ENCODE data around the gene PRSS8. TPM values are rescaled to one million over a fixed set of nuclear protein-coding genes. Genes with fewer than 3 reads are reported as not detected.

The PRSS8 gene
- total RNA-seq (2022; extraction: Qiagen RNA extraction; ENCODE audit: low read depth), result 0.18 to 0.35 TPM (median 0.26 TPM) in 5 replicates

DNA sequence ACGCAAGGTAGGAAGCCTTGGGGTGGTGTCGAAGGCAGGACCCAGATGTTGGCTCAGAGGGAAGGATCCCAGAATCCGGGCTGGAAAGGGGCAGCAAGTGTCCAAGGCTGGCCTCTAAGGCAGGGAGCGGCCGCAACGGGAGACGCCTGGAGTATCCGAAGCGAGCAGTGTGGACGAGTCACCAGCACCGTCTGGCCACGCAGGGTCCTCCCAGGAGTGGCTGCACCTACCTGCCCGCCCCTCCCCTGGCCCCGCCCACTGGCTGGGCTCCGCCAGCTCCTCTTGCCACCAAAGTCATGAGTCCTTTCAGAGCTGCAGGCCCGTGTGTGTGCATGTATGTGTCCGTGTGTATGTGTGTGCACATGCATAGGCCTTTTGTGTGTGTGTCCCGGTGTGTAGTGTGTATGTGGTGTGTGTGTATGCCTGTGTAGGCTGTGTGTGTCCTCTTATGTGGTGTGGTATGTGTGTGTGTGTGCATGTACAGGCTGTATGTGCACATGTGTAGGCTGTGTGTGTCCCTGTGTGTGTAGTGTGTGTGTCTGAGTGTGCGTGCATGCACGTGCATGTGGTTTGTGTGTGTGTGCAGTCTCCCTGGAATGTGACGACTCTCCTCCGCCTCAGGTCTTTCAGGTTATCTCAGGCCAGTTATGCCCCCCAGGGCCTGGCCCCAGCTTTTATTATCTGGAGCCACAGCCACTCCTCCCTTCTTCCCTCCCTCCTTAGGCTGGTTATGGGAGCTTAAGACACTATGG, at the start of gene PRSS8:
PRSS8 (minus strand) TSS at position 193 of the 752 bp plus-strand sequence. CDS start 229 bp downstream, outside the sequence.

DNA sequence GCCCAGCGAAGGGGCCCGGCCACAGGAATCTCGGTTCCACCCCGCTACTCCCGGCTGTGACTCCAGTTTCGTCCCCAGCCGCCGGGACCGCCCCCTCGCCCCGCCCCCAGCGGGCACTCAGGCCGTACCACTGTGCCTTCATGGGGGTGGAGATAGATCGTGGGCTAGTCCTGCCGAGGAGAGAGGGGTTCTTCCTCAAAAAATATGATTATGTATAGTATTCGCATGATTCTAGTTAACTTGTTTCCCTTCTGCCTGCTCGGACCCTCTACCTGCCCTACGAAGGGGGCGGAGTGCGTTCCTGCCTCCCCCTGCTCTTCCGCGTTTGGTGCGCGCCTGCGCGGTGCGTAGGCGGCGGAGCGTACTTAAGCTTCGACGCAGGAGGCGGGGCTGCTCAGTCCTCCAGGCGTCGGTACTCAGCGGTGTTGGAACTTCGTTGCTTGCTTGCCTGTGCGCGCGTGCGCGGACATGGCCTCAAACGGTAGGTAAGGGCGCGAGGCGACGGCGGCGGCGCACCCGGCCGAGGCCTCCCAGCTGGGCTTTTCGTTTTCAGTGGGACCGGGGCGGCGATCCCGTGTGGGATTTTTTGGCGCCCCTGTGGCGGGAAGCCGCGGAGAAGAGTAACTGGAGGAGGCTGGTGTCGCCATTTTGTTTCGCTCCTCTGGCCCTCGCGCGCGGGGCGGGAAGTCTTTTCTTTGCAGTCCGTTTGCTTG, 44.4 kb upstream of the PRSS8 start, which contains the start of gene FUS:
FUS (plus strand) TSS at position 393 of the 713 bp plus-strand sequence; CDS start at position 469, 76 bp downstream.

DNA sequence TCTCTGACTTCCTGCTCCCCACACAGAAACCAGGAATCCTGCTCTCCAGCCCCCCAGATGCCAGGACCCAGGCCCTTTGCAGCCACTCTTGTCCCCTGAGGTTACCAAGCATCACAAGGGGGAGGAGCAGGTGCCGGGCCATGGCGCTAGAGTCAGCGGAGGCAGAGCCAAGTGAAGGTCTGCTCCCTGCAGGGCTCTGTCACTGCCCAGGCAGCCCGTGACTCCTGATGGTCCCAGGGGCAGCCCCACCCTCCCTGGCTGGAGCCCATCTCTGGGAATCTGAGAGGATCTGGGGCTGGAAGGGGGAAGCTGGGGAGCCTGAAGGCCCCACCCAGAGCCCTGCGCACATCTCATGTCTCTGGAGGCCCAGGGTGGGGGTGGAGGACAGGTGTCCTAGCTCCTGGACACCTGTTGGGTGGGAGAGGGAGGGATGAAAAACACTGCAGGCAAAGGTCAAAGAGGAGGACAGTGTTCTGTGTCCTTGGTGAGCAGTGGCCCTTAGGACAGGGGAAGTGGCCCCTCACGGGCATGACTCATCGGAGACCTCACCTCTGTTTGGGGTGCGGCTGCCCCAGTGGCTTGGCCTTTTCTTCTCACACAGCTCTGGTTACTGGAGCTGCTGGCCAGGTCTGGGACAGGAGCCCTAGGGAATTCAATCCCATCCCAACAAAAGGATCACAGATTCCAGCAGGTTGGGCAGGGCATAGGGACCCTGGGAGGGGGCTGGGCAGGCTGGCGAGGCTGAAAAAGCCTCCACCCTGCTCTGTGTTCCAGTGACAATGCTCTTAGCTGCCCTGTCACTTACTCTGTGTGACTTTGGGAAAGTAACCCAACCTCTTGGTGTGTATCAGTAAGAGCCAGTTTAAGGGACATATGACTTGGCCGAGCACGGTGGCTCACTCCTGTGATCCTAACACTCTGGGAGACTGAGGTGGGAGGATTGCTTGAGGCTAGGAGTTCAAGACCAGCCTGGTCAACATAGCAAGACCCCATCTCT, 14.7 kb upstream of the PRSS8 start, which contains the start of gene PRSS36:
PRSS36 (minus strand) TSS at position 173 of the 997 bp plus-strand sequence; CDS start at position 142, 31 bp downstream.

DNA sequence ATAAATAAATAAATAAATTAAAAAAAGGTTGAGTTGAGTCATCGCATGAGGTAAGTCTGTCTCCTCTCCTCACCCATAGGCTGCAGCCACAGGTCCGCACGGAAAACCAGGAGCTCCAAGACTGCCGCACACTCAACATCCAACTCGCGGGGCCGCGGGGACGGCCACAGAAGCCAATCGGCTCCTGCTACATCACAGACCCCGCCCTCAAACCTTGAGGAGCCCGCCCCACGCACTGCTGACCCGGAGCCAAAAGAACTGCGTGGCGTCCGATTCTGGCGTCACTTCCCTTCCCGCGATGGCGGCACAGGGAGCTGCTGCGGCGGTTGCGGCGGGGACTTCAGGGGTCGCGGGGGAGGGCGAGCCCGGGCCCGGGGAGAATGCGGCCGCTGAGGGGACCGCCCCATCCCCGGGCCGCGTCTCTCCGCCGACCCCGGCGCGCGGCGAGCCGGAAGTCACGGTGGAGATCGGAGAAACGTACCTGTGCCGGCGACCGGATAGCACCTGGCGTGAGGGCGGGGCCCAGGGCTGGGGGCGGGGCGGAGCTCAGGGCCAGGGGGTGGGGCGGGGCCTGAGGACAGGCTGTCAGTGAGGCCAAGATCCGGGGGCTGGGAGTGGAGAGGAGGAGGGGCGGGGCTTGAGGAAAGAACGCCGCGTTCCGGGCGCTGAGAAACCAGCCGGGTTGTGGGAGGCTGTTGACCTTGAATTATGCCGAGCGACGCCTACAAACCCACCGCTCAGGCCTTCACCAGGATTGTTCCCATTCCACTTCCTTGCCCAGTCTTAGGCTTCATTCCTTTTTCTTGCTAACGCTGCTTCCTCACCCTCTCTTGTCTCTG, 17.9 kb downstream of the PRSS8 start, which contains the start of gene KAT8:
KAT8 (plus strand) TSS at position 281 of the 839 bp plus-strand sequence; CDS start at position 299, 18 bp downstream.

DNA sequence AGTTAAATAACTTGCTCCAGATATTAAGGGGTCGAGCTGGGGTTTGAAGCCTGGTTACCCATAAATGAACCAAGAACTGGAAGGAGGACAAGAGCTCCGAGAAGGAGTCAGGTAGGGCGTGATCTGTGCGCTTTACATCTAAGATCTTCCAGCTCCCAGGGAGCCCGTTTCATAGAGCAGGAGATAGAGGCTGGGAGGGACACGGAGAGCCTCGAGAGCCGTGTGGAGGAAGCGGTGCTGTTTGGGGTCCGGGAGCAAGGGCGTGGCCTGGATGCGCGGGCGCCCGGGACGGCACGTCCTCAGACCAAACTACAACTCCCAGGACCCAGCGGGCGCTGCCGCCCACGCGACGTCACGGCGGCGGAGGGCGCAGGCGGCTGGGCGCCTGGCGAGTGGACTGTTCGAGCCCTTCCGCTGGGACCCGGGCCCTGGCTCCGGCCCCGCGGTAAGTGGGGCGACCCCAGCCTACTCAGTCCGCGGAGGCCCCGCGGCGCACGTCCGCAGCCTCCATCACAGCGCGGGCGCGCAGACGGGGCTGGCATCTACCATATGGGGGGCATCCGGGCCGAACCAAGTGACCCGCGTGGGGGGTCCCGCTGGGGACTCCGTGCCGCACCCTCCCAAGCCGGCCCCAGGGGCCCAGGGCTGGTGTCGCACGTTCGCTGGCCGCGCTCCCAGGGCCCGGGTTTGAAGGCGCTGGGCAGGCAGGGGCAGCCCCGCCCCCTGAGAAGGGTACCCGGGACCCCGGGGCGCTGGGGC, 27.3 kb downstream of the PRSS8 start, which contains the start of gene BCKDK:
BCKDK (plus strand) TSS at position 352 of the 759 bp plus-strand sequence. CDS start 838 bp downstream, outside the sequence.

DNA sequence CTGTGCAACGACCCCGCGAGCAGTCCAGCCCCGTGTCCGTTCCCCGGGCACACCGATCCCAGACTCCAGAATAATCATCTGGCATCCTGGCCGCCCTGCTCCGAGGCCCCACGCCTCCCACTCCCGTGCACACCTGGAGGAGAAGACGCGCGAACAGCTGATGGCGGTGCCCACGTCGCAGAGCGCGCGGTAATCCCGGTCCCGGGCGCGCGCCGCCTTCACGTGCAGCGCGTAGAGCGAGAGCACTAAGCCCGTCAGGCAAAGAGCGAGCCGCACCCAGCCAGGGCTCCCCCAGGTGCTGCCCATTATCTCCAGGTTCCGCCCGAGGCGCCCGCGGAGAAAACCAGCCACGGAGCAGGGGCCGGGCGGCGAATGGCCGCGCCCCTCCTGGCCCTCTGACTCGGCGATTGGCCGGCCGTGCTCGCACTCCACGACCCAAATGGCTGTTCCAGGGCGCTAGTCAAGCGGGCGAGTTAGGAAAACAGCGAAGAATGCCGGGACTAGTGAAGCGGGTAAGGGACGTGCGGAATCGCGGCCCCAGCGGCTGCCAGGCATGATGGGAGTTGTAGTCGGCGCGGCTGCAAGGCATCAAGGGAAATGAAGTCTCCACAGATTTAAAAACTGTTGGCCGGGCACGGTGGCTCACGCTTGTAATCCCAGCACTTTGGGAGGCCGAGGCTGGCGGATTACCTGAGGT, 41.0 kb downstream of the PRSS8 start, which contains the start of gene VKORC1:
VKORC1 (minus strand) TSS at position 374 of the 697 bp plus-strand sequence; CDS start at position 306, 68 bp downstream.

DNA sequence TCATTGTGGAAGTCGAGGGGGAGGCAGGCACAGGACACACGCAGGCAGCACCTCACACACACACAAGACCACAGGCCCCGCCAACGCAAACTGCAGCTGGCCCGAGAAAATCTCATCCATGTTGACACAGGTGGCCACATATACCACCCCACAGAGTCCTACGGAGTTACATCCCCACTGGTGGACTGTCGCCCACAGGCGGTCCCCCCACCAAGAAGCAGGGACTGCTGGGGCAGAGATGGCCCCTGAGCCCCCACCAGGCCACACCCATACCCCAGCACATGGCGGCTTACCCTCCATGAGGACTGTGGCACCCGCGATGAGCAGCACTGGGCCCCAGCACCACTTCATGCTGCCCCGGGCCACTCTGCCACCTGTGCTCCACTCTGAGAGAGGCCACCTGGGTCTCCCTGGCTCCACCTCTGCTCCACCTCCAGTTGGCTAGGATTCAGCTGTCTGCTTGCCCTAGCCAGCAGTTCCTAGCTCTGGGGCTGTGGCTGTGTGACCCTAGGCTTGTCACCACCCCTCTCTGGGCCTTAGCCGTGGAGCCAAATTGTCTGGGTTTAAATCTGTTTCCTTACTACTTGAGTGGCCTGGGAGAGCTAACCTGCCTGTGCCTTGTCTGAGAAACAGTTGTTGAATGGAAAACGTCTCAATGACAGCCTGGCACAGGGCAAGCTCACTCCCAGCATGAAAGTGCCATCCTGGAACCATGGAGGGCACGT, 46.9 kb downstream of the PRSS8 start, which contains the start of gene PRSS53:
PRSS53 (minus strand) TSS at position 485 of the 725 bp plus-strand sequence; CDS start at position 351, 134 bp downstream.

Other genes starting within 250 kb of the PRSS8 start
- 24.4 to 38.8 TPM (median 34.4 TPM) in 5 replicates for gene BCL7C, start 241.7 kb downstream of the PRSS8 start, total RNA-seq (2022; extraction: Qiagen RNA extraction; ENCODE audit: low read depth)
- gene CTF1, start 239.1 kb downstream of the PRSS8 start, total RNA-seq (2022; extraction: Qiagen RNA extraction; ENCODE audit: low read depth), result 0.12 to 0.26 TPM (median 0.21 TPM) in 4 of 5 replicates, not detected in the other
- 12.1 to 25.6 TPM (median 20.3 TPM) in 5 replicates for gene FBXL19, start 212.2 kb downstream of the PRSS8 start, total RNA-seq (2022; extraction: Qiagen RNA extraction; ENCODE audit: low read depth)
- 12.5 to 15.3 TPM (median 13.2 TPM) in 5 replicates for gene ORAI3, start 186.7 kb downstream of the PRSS8 start, total RNA-seq (2022; extraction: Qiagen RNA extraction; ENCODE audit: low read depth)
- gene SETD1A, start 178.0 kb downstream of the PRSS8 start, total RNA-seq (2022; extraction: Qiagen RNA extraction; ENCODE audit: low read depth), result 19.1 to 23.3 TPM (median 20.8 TPM) in 5 replicates
- gene HSD3B7, start 150.5 kb downstream of the PRSS8 start, total RNA-seq (2022; extraction: Qiagen RNA extraction; ENCODE audit: low read depth), result 12.8 to 14.8 TPM (median 13.7 TPM) in 5 replicates
- 1.6 to 2.1 TPM (median 1.8 TPM) in 5 replicates for gene STX1B, start 125.1 kb downstream of the PRSS8 start, total RNA-seq (2022; extraction: Qiagen RNA extraction; ENCODE audit: low read depth)
- gene STX4, start 102.2 kb downstream of the PRSS8 start, total RNA-seq (2022; extraction: Qiagen RNA extraction; ENCODE audit: low read depth), result 62.0 to 75.6 TPM (median 68.6 TPM) in 5 replicates
- gene ZNF668, start 61.5 kb downstream of the PRSS8 start, total RNA-seq (2022; extraction: Qiagen RNA extraction; ENCODE audit: low read depth), result 12.1 to 21.7 TPM (median 16.0 TPM) in 5 replicates
- 10.3 to 13.0 TPM (median 11.6 TPM) in 5 replicates for gene ZNF646, start 61.3 kb downstream of the PRSS8 start, total RNA-seq (2022; extraction: Qiagen RNA extraction; ENCODE audit: low read depth)
- 1.3 to 2.1 TPM (median 1.6 TPM) in 5 replicates for gene PRSS53, start 46.8 kb downstream of the PRSS8 start, total RNA-seq (2022; extraction: Qiagen RNA extraction; ENCODE audit: low read depth)
- 102 to 138 TPM (median 128 TPM) in 5 replicates for gene VKORC1, start 40.9 kb downstream of the PRSS8 start, total RNA-seq (2022; extraction: Qiagen RNA extraction; ENCODE audit: low read depth)
- gene BCKDK, start 27.3 kb downstream of the PRSS8 start, total RNA-seq (2022; extraction: Qiagen RNA extraction; ENCODE audit: low read depth), result 37.7 to 50.5 TPM (median 42.3 TPM) in 5 replicates
- 33.6 to 39.8 TPM (median 37.9 TPM) in 5 replicates for gene KAT8, start 18.1 kb downstream of the PRSS8 start, total RNA-seq (2022; extraction: Qiagen RNA extraction; ENCODE audit: low read depth)
- 0.43 to 1.0 TPM (median 0.84 TPM) in 5 replicates for gene PRSS36, start 14.3 kb upstream of the PRSS8 start, total RNA-seq (2022; extraction: Qiagen RNA extraction; ENCODE audit: low read depth)
- 492 to 613 TPM (median 516 TPM) in 5 replicates for gene FUS, start 44.4 kb upstream of the PRSS8 start, total RNA-seq (2022; extraction: Qiagen RNA extraction; ENCODE audit: low read depth)
- 26.1 to 45.4 TPM (median 38.3 TPM) in 5 replicates for gene PYCARD, start 67.0 kb upstream of the PRSS8 start, total RNA-seq (2022; extraction: Qiagen RNA extraction; ENCODE audit: low read depth)
- 0.02 TPM in 5 replicates for gene TRIM72, start 78.4 kb upstream of the PRSS8 start, total RNA-seq (2022; extraction: Qiagen RNA extraction; ENCODE audit: low read depth)
- not detected in 5 replicates for gene PYDC1, start 81.4 kb upstream of the PRSS8 start, total RNA-seq (2022; extraction: Qiagen RNA extraction; ENCODE audit: low read depth)
- gene ITGAM, start 124.2 kb upstream of the PRSS8 start, total RNA-seq (2022; extraction: Qiagen RNA extraction; ENCODE audit: low read depth), result 1.1 to 2.6 TPM (median 1.9 TPM) in 5 replicates
- gene ITGAX, start 219.4 kb upstream of the PRSS8 start, total RNA-seq (2022; extraction: Qiagen RNA extraction; ENCODE audit: low read depth), result 1.2 to 2.0 TPM (median 1.4 TPM) in 5 replicates